GM13977 (cell line): ENCODE measurements around the gene LBP.
A peak's percentile ranks its signal among the peaks of the same experiment; 100 is the strongest.
"Not testable (repeated sequence)": the region's sequence is repeated elsewhere in the genome, so short reads cannot be mapped to it uniquely, and the experiment has no call there.

Experiments
- DNase-seq: peaks from one replicate; pipeline ENCODE4 v3.0.0; 2012; ENCODE audit warnings: low spot score
- in situ Hi-C: fragments of 300-500 bp; cut with MboI; formaldehyde crosslinking; loops from one replicate; pipeline ENCODE4 v1.12.0; 2022; ENCODE audit warnings: low sequenced_read_pairs, low pct_unique_long_range_greater_than_20kb, mixed read lengths, inconsistent platforms; ENCODE audit not compliant: unreplicated experiment
- TF ChIP-seq, protein P1 (sequence below): IDR thresholded peaks from 2 replicates; pipeline ENCODE4 v1.5.1; 2012; ENCODE audit warnings: mild to moderate bottlenecking, control low read depth; ENCODE audit not compliant: insufficient read depth; ENCODE audit errors: extremely low read depth, missing control alignments

The LBP gene

DNA sequence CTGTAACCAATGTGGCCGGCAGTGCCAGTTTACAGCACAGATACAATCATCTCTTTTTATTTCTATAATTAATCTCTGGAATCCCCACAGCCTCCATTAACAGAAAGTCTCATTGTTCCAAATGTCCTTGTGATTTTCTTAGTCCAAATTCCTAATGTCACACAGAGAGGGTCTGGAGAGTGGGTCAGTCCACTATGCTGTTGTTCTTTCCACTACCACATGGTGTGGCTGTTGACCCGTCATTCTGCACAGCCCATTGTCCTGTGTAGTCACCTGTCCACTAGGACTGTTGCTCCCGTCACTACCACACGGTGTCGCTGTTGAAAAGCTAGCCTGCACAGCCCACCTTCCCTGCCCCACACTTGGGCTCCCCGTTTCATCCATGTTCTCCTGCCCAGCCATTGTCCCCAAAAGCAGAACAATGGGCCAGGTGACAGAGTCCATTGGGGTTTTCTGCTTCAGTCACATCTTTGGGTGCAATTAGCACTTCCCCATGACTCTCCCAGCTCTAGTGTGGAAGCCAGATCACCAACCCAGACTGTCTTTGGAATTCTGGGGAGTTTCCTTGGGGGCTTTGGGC is 8.6 kb upstream of the LBP start:
- in situ Hi-C loops: no loop called here
- DNase-seq: no peak
- TF ChIP-seq, protein P1, sequence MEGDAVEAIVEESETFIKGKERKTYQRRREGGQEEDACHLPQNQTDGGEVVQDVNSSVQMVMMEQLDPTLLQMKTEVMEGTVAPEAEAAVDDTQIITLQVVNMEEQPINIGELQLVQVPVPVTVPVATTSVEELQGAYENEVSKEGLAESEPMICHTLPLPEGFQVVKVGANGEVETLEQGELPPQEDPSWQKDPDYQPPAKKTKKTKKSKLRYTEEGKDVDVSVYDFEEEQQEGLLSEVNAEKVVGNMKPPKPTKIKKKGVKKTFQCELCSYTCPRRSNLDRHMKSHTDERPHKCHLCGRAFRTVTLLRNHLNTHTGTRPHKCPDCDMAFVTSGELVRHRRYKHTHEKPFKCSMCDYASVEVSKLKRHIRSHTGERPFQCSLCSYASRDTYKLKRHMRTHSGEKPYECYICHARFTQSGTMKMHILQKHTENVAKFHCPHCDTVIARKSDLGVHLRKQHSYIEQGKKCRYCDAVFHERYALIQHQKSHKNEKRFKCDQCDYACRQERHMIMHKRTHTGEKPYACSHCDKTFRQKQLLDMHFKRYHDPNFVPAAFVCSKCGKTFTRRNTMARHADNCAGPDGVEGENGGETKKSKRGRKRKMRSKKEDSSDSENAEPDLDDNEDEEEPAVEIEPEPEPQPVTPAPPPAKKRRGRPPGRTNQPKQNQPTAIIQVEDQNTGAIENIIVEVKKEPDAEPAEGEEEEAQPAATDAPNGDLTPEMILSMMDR: peak; percentile 42

DNA sequence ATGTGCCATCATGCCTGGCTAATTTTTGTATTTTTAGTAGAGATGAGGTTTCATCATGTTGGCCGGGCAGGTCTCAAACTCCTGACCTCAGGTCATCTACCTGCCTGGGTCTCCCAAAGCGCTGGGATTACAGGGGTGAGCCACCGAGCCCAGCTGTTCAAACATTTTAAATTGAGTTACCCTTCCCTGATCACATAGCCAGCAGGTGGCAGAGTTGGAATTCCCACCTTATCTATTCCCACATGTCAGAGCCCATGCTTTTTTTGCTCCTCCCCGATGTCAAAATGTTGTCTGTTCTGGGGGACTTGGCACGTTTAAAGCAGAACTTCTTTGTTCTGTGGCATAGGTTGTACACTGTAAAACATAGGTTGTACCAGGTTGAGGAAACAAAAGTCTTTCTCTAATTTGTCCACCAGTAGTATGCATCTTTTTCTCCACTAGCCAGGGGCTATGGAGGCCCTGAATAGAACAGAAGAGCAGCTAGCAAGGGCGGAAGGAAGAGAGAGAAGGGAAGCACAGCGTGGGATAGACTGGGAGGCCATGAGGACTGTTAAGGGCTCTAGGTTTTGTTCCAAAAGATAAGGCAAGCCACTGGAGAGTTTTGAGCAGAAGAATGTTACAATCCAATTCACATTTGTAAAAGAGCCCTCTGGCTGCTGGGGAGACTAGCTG is 7.3 kb upstream of the LBP start:
- DNase-seq: no peak
- in situ Hi-C loops: no loop called here
- TF ChIP-seq, protein P1: no peak

DNA sequence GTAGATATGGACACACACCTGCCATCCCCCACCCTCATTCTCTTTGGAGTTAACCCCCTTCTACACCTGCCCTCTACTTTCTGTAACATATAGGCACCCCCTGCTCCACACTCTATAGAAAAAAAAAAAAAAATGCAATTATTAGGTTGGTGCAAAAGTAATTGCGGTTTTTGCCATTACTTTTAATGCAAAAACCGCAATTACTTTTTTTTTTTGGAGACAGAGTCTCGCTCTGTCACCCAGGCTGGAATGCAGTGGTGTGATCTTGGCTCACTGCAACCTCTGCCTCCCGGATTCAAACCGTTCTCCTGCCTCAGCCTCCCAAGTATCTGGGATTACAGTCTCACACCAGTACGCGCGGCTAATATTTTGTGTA is 6.8 kb upstream of the LBP start:
- in situ Hi-C loops: not testable (repeated sequence)

DNA sequence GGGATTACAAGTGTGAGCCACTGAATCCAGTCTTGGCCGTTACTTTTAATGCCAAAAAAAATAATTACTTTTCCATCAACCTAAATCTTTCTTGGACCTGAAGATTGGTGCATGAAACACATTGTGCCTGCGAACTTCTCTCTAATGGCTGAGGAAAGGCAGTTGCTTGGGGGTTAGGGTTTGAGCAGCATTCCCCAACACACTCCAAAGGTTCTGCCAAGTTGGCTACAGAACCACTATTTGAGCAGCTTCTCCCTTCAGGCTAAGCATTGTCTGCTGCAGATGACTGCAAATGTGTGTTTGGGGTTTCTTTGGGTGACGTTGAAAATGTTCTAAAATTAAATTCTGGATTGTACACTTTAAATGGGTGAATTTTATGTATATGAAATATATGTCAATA is 6.3 kb upstream of the LBP start:
- in situ Hi-C loops: no loop called here
- TF ChIP-seq, protein P1: no peak
- no peak for DNase-seq

More for the DNA sequence above, 6.8 kb upstream of the LBP start:
- not testable (repeated sequence) for DNase-seq

DNA sequence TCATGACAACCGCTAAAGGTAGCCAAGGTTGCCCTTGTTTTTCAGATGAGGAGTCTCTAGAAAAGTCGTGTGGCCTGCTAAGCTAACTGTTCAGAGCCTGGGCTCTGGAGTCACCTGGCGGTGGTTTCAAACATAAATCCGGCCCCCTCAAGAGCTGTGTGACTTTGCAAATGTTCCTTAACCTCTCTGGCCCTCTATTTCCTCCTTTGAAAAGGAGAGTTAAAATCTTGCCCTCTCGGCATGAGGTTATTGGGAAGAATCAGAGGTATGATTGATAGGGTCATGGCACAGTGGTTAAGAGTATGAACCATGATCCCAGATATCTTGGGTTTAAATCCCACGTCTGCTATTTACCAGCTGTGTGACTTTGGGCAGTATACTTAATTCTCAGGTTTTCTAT is 5.6 kb upstream of the LBP start:
- TF ChIP-seq, protein P1: no peak
- no peak for DNase-seq
- in situ Hi-C loops: no loop called here

DNA sequence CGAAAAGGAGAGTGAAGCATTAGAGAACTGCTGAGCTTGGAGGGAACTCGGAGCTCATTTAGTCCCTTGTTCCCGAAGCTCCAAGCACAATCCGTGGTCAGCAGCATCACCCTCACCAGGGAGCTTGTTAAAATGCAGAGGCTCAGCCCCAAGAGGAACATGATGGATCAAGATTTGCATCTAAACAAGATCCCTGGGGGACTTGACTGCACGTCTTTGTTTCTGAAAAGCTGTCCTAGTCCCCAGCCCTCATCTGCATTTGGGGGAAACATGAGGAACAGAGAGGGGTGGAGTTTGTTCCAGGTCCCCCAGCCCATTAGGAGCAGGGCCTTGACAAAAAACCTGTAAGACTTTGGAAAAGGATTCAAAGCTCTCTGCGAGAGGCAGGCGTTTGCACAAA is 4.1 kb upstream of the LBP start:
- TF ChIP-seq, protein P1: no peak
- in situ Hi-C loops: no loop called here
- no peak for DNase-seq

DNA sequence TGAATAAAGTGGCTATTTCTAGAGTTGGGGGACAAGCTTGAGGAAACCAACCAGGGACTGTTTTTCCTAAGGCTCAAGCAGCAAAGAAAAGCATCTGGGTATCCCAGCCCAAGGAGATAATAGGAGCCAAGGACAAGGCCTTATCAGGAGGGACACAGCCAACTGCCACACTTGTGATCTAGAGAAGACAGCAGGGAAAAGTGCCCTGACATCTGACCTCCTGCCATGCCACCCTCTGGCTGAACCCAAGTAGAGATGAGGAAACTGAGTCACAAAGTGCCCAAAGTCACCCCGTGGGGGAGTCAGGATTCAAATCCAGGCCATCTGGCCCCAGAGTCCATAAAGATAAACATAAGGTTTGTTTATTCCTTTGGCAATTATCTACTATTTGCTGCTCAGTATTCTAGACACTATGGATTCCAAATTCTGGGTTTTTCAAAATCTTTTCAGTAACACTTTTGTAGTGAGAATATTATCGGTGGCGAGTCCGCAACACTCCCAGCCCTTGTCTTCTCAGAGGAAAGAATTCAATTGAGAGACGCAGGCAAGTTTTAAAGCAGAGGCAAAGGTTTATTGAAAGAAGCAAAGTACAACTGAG is 3.5 kb upstream of the LBP start:
- DNase-seq: no peak
- in situ Hi-C loops: no loop called here
- TF ChIP-seq, protein P1: no peak
